ENCODE data around the gene GCSAML.
"Not testable (repeated sequence)": the region's sequence is repeated elsewhere in the genome, so short reads cannot be mapped to it uniquely, and the experiment has no call there.

GCSAML gene

DNA sequence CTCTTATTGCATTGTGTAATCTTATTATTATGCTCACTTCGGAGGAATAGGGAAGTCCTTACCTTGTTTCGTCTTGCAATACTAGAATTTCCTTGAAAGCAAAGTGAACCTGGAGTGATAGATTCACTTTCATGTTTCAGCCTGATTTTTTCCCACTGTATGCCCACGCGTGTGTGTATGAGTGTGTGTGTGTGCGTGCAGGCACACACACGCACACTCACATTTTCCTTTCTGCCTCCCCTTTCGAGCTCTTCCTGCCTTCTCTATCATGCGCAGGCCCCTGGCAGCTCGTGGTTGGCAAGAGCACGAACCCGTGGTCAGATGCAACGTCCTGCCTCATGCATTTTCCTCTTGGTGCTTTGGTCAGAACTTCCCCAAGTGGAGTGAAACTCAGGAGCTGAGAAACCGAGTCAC is at the start of gene GCSAML:
Gene GCSAML (plus strand): TSS at position 366 of the 414 bp plus-strand sequence. CDS start 58 bp downstream, outside the sequence.
- no peak for DNase-seq (ENCODE audit: extremely low read depth in 1 of 2, low read depth in 1 of 2)

DNA sequence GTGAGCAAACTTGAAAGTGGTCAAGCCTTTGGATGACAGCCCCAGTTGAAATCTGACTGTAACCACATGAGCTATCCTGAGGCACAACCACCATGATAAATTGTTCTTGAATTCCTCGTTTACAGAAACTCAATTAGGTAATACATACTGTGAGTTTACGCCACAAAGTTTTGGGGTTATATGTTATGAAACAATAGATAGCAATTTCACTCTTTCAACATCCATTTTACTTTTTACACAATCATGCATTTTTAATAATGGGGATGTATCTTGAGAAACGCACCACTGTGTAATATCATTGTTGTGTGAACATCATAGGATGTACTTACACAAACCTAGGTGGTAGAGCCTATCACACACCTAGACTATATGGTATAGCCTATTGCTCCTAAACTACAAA is 48.1 kb upstream of the GCSAML start:
- no peak for DNase-seq (ENCODE audit: extremely low read depth in 1 of 2, low read depth in 1 of 2)

DNA sequence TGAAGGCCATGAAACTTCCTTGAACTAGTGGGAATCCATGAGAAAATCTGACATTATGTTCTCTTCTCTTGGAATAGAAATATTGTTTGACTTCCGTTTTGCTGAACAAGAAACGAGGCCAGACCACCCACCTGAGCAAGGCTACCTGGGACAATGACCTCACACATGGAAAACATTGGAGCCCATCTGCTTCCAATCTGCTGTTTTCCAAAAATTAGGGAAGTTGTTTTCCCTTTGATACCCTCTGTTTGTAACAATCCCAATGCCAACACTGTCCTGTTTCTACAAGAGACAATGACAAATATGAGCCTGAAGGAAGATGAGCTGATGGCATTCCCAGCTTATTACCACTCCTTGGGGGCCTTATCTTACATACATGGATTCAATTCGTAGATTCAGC is 42.1 kb upstream of the GCSAML start:
- DNase-seq (ENCODE audit: extremely low read depth in 1 of 2, low read depth in 1 of 2) = no peak

DNA sequence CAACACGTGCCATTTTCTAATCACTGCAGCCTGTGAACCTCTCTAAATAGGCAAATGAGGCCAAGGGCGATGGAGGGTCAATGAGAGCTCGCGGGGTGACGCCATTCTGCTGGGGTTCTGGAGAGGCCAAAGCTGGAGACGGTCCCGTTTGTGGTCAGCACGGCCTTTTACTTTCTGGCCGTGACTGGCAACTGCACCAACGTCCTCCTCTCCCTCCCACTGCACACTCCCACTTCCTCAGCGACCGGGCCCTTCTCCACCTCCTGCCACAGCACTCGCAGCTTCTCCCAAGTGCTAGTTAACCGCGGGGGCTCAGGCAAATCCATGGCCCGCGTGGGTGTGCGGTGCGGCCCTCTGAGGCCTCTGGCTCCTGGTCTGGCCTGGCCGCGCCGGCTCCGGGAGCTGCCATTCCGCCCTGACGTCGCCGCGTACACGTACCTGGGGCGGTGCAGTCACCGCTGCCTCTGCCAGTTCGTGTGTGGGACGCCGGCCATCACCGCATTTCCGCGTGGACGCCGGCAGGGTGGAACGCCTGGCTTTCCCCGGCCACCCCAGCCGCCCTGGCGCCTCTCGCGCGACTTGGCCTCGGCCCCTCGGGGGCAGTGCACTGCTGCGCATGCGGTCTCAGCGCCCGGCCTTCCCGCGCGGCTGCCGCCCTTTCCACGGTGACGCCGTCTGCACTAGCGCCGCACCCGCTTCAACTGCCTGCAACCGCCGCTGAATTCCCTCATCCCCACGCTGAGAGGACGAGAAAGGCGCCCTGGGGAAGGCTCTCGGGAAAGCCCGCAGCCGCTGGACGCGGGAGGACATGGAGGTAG is 30.9 kb upstream of the GCSAML start:
- DNase-seq (ENCODE audit: extremely low read depth in 1 of 2, low read depth in 1 of 2) = no peak

DNA sequence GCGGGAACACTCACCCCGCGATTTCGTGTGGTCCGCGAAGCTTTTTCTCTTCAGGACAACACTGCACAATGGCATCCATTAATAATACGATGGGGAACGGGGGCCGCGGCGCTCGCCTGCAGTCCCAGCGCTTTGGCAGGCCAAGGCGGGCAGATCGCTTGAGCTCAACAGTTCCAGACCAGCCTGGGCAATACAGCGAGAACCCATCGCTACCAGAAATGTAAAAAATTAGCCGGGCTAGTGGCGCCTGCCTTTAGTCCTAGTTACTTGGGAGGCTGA is 30.4 kb upstream of the GCSAML start:
- no peak for DNase-seq (ENCODE audit: extremely low read depth in 1 of 2, low read depth in 1 of 2)

DNA sequence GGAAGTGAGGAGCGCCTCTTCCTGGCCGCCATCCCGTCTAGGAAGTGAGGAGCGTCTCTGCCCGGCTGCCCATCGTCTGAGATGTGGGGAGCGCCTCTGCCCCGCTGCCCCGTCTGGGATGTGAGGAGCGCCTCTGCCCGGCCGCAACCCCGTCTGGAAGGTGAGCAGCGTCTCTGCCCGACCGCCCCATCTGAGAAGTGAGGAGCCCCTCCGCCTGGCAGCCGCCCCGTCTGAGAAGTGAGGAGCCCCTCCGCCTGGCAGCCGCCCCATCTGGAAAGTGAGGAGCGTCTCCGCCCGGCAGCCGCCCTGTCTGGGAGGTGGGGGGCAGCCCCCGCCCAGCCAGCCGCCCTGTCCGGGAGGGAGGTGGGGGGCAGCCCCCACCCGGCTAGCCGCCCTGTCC is 27.0 kb upstream of the GCSAML start:
- DNase-seq (ENCODE audit: extremely low read depth in 1 of 2, low read depth in 1 of 2) = not testable (repeated sequence)

DNA sequence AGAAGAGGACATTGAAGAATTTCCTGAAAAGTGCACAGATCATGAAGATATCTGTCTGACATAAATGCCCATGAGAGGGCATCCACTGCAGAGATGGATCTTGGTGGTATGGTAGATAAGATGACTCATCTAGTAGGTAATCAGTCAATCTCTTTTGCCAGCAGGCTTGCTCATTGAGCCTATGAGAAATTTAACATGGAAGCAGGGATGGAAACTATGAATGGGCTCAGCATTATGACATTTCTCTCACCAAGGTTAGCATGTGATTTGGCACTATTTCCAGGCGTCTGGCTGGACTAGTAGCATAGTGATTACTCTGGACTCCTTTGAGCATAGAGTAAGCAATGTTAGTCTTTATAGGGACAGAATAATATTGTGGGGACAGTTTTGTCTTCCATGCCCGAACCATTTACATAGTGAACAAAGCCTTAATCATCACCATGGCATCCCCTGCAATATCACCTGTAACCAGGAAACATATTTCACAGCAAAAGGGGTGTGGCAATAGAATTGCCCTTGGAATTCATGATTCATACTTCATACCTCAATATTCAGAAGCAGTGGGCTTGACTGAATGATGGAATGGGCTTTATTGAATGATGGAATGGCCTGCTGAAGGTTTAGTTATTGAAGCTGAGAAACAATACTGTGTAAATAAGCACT is 20.0 kb upstream of the GCSAML start:
- DNase-seq (ENCODE audit: extremely low read depth in 1 of 2, low read depth in 1 of 2) = no peak

DNA sequence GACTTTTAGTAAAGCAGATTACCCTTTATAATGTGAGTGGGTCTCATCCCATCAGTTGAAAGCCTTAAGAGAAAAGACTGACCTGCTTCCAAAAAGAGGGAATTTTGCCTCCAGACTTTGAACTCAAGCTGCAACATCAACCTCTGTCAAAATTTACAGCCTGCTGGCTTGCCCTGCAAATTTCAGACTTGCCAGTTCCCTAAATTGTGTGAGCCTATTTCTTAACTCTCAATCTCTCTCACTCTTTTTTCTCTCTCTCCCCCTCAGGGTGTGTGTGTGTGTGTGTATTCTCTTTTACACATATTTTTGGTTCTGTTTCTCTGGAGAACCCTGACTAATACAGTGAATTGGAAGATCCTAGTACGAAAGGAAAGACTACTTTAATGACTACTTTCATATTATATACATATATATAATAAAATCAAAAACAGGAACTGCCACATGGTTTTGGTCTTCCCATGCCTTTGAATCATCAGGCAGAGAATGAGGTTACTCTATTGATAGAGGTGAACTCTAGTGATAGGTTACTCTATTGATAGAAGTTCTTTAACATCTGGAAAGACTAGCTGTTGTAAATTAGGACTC is 19.1 kb upstream of the GCSAML start:
- no peak for DNase-seq (ENCODE audit: extremely low read depth in 1 of 2, low read depth in 1 of 2)

DNA sequence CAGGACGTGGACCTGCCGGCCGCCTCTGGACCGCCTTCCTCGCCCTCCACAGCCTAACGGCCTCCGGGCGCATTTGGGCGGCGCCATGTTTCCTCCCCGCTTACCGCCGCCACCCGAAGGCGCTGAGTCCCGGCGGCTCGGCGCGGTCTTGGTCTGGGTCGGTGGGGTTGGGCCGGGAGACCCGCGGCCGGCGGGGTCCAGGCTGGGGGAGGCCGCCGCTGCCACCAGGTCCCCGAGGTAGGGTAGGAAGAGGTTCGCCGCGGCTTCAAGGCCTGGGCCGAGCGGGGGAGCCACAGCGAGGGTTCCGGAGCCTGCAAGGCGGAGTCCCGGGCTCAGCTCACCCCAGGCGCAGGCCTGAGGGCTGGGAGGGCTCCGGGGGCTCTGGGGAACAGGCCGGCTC is 18.1 kb upstream of the GCSAML start:
- no peak for DNase-seq (ENCODE audit: extremely low read depth in 1 of 2, low read depth in 1 of 2)

DNA sequence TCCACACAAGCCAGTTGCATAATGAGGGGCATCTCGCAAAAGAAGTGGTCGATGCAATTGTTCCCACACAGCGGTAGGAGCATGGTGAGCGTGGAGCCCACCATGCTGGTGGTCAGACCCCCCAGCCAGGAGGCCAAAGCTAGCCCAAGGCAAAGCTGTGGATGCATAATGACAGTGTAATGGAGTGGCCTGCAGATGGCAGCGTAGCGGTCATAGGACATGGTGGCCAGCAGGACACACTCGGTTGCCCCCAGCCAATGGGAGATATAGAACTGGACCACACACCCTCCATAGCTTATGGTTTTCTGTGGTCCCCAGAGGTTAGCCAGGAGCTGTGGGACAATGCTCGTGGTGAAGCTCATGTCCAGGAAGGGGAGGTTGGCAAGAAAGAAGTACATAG is 17.0 kb upstream of the GCSAML start:
- DNase-seq (ENCODE audit: extremely low read depth in 1 of 2, low read depth in 1 of 2) = no peak

DNA sequence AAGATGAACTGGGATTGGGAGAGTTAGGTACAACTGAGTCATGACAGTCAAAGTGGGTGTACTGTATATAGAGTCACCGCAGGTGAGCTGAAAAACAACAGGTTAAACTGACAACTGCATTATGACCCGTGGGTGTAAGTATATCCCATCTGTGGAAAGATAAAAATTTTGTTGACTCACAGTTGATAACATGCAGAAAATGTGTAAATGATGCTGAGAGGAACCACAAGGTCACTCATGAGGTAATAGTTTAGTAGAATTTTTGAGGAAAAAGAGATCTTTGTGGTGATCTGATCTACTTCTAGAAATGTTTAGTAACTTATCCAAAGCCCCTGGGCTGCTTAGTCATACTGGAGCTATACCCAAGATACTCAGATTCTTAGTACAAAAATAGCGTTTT is 13.5 kb upstream of the GCSAML start:
- no peak for DNase-seq (ENCODE audit: extremely low read depth in 1 of 2, low read depth in 1 of 2)

DNA sequence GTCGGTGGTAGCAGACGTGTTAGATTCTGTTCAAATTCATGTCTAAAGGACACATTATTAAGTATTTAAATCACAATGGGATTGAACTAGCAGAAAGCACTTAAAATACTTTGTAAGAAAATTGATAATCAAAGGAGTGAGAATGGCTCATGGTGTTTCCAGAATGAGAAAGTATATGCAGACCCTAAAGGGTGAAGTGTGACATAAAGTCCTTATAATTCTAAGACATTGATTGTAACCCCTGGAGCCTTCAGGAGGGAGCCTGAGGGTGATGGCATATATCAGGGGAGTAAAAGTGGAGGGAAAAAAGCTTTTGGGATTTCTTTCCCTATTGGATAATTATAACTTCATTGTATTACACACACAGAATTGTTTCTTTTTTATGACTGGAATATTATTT is 12.6 kb upstream of the GCSAML start, which contains the start of gene OR2C3:
Gene OR2C3 (minus strand): TSS at position 101 of the 400 bp plus-strand sequence. CDS start 3,929 bp downstream, outside the sequence.
- DNase-seq (ENCODE audit: extremely low read depth in 1 of 2, low read depth in 1 of 2) = no peak

DNA sequence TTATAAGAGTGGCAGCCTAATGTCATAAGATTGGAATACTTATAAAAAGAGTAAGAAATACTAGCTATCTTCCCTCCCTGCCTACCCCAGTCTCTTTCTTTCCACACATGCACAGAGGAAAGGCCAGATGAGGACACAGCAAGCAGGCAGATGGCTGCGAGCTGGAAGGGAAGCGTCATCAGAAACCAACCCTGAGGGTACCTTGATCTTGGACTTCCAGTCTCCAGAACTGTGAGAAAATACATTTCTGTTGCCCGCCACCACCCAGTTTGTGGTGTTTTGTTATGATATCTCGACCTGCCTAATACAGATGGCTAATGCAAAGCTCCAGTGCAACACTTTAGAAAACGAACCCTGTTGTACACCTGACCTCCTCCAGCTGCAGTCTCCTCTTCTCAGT is 10.4 kb upstream of the GCSAML start:
- no peak for DNase-seq (ENCODE audit: extremely low read depth in 1 of 2, low read depth in 1 of 2)

DNA sequence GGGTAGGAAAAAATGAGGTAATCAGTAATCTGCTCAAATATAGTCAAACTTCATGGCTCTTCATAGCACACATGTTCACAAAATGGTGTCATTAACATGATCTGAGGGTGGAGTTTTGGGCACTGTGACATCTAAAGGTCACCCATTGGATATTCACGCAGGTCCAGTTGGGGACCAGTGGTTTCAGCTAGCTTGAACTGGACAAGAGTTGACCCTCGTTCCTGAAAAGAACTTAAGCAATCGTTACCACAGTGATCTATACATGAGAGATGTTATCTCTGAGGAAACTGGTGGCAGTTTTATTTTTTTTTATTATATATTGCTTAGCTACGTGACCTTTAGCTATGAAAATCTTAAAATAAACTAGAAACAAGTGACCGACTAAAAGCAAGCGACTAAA is 9.7 kb upstream of the GCSAML start:
- no peak for DNase-seq (ENCODE audit: extremely low read depth in 1 of 2, low read depth in 1 of 2)

DNA sequence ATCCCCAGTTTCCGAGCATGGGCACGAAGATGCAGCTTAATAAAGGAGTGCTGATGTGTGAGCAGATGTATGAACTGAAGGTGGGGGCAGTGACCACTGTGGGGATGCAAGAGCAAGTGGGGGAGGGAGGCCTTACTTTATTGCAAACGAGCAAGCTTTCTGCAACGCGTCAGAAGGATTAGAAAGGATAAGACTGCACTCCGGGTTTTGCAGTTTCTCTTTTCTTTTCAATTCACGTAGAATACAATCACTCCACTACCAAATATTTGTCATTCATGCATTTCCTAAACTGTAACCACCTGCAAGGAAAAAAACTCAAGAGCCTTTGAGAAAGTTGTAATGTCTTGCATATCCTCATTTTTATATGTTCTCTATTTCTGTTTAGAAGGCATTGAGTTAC is 8.4 kb upstream of the GCSAML start:
- DNase-seq (ENCODE audit: extremely low read depth in 1 of 2, low read depth in 1 of 2) = no peak

DNA sequence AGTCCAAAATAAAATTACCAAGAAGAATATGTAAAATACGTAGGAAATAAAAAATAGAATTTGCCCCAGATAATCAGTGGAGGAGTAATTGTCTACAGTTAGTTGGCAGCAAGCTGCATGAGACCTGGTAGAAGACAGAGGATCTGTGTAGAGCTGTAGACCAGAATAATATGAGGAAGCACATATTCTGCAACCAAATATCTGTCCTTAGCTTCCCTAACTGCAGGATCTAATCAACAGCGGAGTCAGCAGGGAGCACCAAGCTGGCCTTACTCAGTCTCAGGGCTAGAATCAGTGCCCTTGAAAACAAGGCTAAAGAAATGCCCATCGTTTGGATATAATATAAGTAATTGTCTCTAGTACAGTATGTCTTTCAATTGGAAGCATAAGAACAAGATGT is 6.1 kb upstream of the GCSAML start:
- no peak for DNase-seq (ENCODE audit: extremely low read depth in 1 of 2, low read depth in 1 of 2)

DNA sequence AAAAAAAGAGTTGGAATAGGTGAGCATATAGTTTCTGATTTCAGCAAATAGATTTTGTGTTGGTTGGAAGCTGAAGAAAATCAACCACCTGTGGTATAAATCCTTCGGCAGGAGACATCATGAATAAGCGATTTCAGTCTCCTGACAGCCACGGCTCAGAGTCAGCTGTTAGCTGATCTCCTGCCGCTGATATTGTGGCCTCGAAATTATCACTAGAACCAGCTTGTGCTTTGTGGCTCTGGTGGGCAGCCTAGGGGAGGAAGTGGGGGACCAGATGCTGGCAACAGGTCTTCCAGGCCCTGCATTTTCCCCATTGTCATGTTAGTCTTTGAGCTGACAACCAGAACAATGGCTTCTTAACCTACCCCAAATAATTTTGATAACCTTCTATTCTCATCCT is 842 bp upstream of the GCSAML start:
- no peak for DNase-seq (ENCODE audit: extremely low read depth in 1 of 2, low read depth in 1 of 2)

DNA sequence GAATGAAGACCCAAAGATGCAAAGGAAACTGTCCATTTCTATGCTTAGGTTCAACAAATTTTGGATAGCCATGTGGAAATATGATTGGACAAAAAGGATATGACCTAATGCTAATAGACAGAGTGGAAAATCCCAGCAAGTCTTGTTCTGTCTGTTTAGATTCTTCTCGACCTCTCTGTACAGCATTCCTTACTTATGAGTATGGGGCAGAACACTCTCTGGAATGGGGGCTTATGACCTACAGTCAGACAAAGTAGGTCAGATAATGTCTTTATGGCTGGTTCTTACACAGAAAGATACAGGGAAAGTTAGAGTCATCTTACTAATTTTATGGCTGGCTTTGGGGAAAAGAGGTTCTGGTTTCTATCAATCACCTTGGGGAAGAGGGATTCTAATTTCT is 2.8 kb downstream of the GCSAML start:
- DNase-seq (ENCODE audit: extremely low read depth in 1 of 2, low read depth in 1 of 2) = no peak

DNA sequence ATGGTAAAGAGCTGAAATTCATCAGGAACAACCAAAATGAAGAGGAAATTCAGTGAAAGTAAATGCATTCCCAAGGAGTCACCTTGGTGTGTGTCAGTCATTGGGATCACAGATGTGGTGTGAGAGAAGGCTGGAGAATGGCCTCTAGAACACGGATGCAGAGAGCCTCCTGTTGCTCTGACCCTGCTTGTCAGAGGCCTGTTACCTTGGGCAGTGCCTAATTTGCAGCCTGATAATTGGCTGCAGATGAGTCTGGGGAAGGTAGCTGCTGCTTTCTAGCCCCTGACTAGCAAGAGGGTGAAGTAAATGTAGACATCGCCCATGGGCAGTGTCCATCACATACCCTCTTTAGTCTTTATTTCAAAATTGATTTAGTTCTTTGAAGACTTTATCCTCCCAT is 3.3 kb downstream of the GCSAML start:
- no peak for DNase-seq (ENCODE audit: extremely low read depth in 1 of 2, low read depth in 1 of 2)

DNA sequence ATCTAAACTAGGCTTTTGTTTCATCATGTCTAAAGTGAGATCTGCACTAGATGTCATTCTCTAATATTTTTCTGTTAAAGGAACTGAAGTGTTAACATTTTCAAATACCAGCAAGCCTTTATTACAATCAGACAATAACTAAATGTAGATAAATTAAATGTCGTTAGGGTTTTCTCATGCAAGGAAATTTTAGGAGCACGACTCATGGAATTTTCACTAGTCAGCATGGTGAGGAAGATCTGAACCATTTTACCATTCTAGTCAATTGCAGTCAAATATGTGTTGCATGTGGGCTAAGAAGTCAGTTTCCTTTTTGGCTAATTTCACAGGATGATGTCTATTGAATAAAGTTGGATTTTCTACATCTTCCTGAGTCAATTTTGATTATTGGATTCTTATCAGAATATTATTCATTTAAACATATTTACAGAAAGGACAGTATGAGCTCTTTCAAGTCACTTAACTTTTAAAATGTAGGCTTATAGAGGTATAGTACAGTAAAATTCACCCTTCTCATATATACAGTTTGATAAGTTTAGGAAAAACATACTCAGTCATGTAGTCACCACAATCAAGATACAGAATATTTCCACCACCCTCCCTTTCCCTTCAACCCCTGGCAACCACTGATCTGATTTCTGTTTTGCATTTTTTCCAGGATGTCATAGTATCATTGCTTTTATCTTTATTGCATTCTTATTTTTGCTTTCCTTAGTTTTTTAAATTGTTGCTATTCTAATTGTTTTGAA is 9.2 kb downstream of the GCSAML start:
- no peak for DNase-seq (ENCODE audit: extremely low read depth in 1 of 2, low read depth in 1 of 2)

DNA sequence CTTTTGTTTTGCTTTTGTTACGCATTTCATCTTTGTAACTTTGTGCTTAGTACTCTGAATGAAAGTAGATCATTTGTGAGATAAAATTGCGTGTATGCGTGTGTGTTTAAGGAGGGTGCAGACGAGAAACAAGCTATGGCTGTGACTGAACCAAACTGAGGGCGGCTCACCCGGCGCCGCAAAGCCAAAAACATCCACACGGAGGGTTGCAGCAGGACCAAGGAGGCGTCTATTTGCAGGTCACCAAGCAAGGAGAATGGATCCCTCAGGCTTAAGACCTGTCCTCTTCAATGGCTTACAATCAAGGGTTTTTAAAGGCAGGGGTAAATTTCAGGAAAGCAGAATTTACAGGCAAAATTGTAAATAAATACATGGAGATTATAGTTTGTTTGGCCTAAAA is 12.8 kb downstream of the GCSAML start:
- DNase-seq (ENCODE audit: extremely low read depth in 1 of 2, low read depth in 1 of 2) = no peak

DNA sequence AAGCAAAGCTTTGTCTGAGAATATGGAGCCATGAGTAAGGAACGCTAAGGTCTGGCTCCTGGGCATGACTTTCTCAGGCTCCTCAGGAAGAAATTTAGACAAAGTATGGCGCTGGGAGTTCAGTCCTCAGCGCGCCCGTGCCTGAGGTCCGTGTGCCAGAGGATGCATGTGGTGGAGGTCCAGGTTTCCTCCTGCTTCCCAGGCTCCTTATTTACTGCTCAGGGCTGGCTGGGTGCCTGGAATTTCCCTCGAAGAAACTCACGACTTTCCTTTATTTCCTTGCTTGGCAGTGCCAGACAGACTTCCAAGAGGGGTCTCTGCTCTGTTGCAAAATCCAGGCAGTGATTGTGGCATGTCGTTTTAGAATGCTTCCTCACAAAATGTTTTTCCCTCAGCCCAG is 13.3 kb downstream of the GCSAML start:
- no peak for DNase-seq (ENCODE audit: extremely low read depth in 1 of 2, low read depth in 1 of 2)

All from activated CD8-positive, alpha-beta memory T cell treated with anti-CD3 and anti-CD28 coated beads for 1 hour (primary cell).